CD4-positive, alpha-beta T cell treated with Interleukin-15 for 1 hour (primary cell): ENCODE measurements around the gene ZDHHC18.

Source experiments
- DNase-seq: peaks from one replicate; pipeline ENCODE4 v3.0.0-alpha.2; 2020

Gene ZDHHC18, protein sequence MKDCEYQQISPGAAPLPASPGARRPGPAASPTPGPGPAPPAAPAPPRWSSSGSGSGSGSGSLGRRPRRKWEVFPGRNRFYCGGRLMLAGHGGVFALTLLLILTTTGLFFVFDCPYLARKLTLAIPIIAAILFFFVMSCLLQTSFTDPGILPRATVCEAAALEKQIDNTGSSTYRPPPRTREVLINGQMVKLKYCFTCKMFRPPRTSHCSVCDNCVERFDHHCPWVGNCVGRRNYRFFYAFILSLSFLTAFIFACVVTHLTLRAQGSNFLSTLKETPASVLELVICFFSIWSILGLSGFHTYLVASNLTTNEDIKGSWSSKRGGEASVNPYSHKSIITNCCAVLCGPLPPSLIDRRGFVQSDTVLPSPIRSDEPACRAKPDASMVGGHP

GRCh38 chr1:26826261-26827105, at the start of gene ZDHHC18:
Gene ZDHHC18 (plus strand): TSS chr1:26826688. CDS start chr1:26826805, 117 bp downstream.
- DNase-seq: peak; percentile 63

DNA sequence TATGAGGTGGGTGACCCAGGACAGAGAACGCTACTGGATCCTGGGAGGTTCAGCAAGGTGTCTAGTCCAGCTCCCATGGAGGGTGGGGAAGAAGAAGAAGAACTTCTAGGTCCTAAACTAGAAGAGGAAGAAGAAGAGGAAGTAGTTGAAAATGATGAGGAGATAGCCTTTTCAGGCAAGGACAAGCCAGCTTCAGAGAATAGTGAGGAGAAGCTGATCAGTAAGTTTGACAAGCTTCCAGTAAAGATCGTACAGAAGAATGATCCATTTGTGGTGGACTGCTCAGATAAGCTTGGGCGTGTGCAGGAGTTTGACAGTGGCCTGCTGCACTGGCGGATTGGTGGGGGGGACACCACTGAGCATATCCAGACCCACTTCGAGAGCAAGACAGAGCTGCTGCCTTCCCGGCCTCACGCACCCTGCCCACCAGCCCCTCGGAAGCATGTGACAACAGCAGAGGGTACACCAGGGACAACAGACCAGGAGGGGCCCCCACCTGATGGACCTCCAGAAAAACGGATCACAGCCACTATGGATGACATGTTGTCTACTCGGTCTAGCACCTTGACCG, 47.3 kb upstream of the ZDHHC18 start:
- DNase-seq: no peak

DNA sequence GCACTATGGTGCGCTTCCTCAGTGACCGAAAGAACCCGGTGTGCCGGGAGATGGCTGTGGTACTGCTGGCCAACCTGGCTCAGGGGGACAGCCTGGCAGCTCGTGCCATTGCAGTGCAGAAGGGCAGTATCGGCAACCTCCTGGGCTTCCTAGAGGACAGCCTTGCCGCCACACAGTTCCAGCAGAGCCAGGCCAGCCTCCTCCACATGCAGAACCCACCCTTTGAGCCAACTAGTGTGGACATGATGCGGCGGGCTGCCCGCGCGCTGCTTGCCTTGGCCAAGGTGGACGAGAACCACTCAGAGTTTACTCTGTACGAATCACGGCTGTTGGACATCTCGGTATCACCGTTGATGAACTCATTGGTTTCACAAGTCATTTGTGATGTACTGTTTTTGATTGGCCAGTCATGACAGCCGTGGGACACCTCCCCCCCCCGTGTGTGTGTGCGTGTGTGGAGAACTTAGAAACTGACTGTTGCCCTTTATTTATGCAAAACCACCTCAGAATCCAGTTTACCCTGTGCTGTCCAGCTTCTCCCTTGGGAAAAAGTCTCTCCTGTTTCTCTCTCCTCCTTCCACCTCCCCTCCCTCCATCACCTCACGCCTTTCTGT, 46.0 kb upstream of the ZDHHC18 start:
- no peak for DNase-seq

GRCh38 chr1:26781206-26781825, 45.2 kb upstream of the ZDHHC18 start:
- DNase-seq: no peak

- DNase-seq: no peak
These were observed 43.8 kb upstream of the ZDHHC18 start for GRCh38 chr1:26782521-26783212.

DNA sequence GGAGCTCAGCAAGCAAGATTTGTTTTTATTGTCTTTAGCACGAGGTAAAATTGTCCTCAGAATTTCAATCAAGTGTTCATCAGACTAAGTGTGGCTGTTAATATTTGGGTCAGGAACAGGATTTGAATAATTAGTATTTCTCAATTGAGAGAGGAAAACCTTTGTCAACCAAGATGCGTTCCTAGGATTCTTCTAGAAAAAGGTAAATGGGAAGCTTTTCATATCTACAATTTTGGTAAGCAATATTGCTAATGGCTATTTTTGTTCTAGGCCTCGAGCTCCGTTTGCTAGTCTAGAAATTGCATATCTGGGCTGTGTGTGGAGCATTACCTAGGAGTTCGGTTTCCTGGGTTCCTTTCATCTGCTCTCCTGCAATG, 42.9 kb upstream of the ZDHHC18 start:
- no peak for DNase-seq

DNA sequence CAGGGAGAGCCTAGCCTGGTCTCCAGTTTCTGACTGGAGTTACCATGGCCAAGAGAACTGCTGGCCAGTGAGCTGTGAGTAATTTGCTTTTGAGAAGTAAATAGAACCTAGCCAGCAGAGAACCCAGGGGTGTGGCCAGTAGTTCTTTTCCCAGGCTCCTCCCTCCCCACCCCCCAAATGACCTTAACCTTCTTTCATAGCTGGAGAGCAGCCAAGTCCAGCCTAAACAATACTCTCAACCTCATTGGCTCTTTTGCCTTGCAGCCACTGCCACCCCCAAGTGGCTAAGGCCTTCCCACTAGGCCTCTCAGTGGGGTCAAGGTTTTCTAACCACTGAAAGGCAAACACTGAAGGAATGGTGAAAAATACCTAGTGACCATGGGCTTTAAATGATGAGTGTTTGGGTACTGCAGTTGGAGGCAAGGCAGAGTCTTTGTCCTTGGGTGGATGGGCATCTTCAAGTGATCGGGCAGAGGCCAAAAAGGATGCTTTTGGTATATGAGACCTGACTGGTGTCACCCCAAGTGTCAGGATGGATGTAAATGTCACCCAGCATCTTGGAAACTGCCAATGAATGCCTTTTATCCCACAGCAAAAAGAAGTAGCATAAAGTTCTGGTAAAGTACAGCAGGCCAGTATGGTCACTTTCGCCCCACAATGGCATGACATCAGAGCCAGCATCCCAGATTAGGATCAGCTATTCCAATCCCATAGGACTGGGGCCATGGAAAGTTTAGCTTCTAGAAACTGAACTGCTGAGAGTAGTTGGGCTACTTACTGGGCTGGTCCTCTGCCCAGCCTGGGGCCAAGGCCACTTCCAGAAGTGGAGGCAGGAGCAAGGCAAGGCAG, 42.2 kb upstream of the ZDHHC18 start:
- DNase-seq: peak; percentile 26

- DNase-seq: no peak
These were observed 41.6 kb upstream of the ZDHHC18 start for GRCh38 chr1:26784886-26785285.

DNA sequence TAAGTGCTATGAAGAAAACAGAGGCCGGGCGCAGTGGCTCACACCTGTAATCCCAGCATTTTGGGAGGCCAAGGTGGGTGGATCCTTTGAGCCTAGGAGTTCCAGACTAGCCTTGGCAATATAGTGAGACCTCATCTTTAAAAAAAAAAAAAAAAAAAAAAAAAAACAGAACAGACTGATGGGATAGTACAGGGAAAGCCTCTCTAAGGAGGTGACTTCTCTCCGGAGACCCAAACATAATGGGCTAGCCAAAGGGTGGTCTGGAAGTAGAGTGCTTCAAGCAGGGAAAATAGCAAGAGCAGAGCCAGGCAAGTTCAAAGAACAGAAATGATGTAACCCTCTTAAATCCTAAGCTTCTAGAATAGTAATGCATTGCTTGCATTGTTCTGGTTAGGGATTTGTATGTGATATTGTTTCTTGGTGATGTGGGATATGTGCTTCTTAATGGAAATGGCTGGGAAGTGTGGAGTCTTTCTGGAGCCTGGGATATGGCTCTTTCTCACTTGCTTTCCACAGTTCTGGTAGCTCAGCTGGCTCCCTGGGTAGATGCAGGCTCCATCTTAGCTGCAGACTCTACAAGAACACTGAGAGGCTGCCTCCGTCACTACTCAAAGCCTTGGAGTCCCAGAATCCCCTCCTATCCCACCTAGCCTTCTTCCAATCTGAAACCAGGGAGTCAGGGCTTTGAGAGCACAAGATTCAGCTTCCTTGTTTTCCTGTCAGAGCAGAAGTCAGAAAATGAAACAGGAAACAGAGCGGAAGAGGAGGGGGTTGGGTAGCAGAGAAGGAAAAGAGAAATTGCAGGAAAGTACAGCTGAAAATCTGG, 40.7 kb upstream of the ZDHHC18 start:
- DNase-seq: no peak

DNA sequence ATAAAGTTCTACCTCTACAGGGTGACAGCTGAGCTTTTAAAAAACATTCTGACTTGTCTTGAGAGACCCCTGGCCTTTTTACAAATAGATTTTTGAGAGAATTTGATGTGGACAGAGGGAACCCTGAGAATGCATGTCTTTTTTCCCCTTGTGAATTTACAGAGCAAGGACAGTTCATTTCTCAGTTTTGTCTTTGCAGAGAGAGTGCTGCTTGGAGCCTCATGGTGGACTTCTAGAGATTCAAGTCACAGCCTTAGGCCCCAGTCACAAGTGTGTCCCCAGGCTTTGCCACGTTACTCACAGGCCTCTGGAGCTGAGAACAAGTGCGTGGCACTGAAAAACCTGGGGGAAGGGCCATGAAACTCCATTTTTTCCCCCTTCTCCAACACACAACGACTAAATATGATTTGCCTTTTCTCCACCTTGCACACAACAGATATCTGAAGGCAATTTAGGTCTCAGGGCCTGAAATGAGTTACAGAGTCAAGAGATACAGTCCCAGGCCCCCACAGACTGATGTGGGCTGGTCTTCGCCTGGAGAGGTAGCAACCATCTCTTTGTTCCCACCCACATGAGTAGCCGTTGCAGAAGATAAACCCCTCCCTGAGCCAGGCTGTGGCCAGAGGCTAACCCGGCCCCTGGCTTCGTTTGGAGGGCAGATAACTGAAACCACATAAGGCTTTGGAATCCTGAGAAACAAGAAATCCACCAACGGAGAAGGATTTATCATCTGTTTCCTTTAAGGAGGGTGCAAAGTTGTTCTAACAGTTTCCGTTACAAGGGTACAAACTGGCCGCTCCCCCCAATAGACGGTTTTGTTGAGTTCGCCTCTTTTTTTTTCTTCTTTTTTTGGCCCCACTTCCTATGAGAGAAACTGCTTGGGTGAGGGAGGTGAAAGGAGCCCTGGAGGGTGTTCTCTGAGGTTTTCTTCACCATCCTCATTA, 39.8 kb upstream of the ZDHHC18 start:
- DNase-seq: no peak

- DNase-seq: peak; percentile 86
These were observed 39.1 kb upstream of the ZDHHC18 start for GRCh38 chr1:26787381-26787705.

DNA sequence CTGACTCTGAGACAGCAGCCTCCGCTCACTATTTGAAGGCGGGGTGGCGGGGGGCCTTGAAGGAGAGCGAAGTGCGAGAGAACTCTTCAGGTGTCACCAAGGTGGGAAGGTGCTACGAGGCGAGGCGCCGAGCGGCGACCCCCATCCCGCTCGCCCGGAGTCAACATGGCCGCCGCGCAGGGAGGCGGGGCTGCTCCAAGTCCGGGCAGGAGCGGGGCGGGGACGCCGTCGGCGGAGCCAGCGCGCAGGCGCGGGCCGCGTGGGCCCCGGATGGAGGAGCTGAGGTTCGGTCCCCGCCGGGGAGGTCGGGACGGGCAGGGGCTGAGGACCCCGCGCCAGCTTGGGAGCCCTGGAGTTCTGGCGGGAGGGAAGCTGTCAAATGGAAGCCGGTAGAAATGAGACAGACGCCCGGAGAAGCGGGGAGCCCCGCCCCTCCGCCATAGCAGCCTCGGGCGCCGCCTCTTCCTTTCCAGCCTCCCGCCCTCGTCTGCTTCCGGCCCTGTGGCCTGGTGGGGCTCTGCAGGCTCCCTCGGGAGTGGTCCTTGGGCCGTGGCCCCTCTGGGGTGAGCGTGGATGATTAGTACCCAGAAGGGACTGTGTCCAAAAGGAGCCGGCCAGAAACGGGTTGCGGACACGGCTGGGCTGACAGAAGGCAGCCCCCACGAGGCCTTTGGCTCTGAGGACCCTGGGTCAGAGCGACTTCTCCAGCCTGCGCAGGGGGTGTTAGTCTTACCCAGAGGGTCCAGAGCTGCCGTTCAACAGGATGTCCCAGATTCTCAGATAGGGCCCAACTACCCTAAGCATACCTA, 38.6 kb upstream of the ZDHHC18 start, which contains the start of gene PIGV:
PIGV (plus strand) TSS at position 245 of the 809 bp plus-strand sequence. CDS start 2,866 bp downstream, outside the sequence.
- peak; percentile 86 for DNase-seq

DNA sequence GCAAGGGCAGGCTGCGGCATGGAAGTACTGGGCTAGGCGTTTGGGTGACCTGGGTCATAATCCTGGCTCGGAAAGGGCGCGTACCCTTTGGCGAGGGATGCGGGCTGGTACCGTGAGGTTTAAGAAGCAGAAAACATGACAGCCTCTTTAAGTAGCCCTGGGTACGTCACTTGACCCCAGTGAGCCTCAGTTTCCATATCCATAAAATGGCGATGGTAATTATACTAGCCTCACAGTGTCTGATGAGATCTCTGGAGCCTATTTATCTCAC, 38.0 kb upstream of the ZDHHC18 start:
- no peak for DNase-seq

DNA sequence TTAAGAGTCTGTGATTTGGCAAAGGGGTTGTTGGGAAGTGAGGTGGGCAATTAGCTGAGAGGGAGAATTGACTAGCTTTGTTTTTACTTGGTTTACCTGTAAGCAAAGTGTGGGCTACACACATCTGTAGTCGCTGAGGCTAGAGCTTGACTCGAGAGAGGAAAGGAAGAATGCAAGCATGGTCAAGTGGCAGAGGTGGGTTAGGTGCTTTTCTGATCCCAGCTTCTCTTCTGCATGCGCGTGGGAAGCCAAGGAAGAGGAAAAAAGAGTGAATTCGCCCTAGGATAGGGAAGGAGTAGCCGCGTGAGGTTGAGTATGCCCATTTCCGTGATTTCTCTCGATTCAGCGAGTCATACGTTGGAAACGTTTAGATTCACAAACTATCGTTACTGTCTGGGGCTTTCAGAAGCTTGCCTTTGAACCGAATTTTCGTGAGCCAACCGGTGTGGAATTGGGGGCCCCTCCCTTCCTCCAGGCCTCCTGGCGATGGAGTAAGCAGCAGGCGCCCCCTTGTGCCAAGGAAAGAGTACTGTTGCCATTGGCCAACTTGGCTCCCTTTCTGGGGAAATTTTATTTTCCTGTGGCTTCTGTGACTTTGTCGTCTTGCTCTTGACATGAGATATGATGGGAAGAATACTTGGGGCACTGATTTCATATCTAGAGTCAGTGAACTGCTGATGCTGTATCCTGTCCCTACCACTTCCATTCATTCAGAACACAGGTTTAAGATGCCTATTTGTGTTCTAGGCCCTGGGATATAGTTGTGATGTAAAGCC, 37.5 kb upstream of the ZDHHC18 start:
- DNase-seq: peak; percentile 87

GRCh38 chr1:26789612-26789865, 36.9 kb upstream of the ZDHHC18 start:
- DNase-seq: no peak

- DNase-seq: no peak
These were observed 36.6 kb upstream of the ZDHHC18 start for GRCh38 chr1:26789931-26790330.

GRCh38 chr1:26790551-26790953, 35.9 kb upstream of the ZDHHC18 start:
- no peak for DNase-seq

DNA sequence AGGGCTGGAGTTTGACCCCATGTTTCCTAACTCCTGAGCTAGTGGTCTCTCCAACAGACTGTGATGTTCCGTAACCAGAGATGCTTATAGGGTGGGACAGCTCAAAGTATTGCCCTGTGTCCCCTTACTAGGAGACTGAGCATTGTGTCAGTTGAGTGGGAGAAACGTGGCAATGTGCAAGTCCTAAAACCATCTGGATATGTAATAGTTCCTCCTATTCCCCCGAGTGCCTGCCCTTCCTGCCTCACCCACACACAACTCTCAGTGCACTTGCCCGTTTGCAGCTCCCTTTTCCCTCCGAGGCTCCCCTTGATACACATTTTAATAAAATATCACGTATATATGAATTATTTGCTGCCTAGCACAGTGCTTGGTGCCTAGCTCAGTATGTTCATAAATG, 35.3 kb upstream of the ZDHHC18 start:
- DNase-seq: no peak
